Caco-2 (cell line): ENCODE results near the gene DAGLB. TPM values are rescaled to one million over a fixed set of nuclear protein-coding genes. Genes with fewer than 3 reads are reported as not detected.

Experiments used
- BruUV-seq: library from RNA; stranded (reverse); fragments of 400-500 nt; replicated peaks from 2 replicates; lab custom pipeline; 2021; lab: Mats Ljungman, UMichigan
- CTCF ChIA-PET: fragments of 300-600 bp; sonication (Branson Sonifier 250); formaldehyde crosslinking; loops from one replicate; lab custom pipeline; 2022; ENCODE audit warnings: antibody characterized with exemption; lab: Charles Lee
- POLR2A ChIA-PET: fragments of 300-600 bp; sonication (Branson Sonifier 250); formaldehyde crosslinking; loops from one replicate; lab custom pipeline; 2022; ENCODE audit warnings: antibody characterized with exemption; lab: Charles Lee
- DNase-seq, 2 experiments: peaks; one replicate each; pipeline versions ENCODE4 v3.0.0 to v3.0.0-alpha.2; 2020 to 2022
- H3K27me3 ChIP-seq: replicated peaks from 2 replicates; pipeline ENCODE4 v1.6.0; 2011; ENCODE audit warnings: low read length; ENCODE audit not compliant: control insufficient read depth, insufficient read depth
- H3K36me3 ChIP-seq: 2 replicates; pipeline ENCODE4 v1.5.1; 2011; ENCODE audit warnings: low read length; ENCODE audit not compliant: control insufficient read depth, insufficient read depth
- H3K4me1 ChIP-seq: fragments of 250-450 bp; sonication (Bioruptor Pico); 2 replicates; pipeline ENCODE4 v1.5.1; 2020; ENCODE audit warnings: mild to moderate bottlenecking
- H3K4me3 ChIP-seq: 2 replicates; pipeline ENCODE4 v1.5.1; 2011; ENCODE audit warnings: low read depth, mild to moderate bottlenecking, control low read depth, low read length
- H3K9me3 ChIP-seq: fragments of 250-450 bp; sonication (Bioruptor Pico); 2 replicates; pipeline ENCODE4 v1.5.1; 2020; ENCODE audit warnings: mild to moderate bottlenecking, moderate library complexity
- H3K27ac Mint-ChIP-seq: one replicate; pipeline ENCODE4 v1.8.0; 2022; ENCODE audit warnings: mixed read lengths; ENCODE audit not compliant: unreplicated experiment
- H3K27me3 Mint-ChIP-seq: one replicate; pipeline ENCODE4 v1.8.0; 2022; ENCODE audit warnings: mixed read lengths; ENCODE audit not compliant: insufficient read depth, unreplicated experiment
- H3K36me3 Mint-ChIP-seq: one replicate; pipeline ENCODE4 v1.8.0; 2022; ENCODE audit warnings: mild to moderate bottlenecking, mixed read lengths; ENCODE audit not compliant: insufficient read depth, unreplicated experiment
- H3K4me1 Mint-ChIP-seq: one replicate; pipeline ENCODE4 v1.8.0; 2022; ENCODE audit warnings: low read depth, mixed read lengths; ENCODE audit not compliant: unreplicated experiment
- H3K4me3 Mint-ChIP-seq: one replicate; pipeline ENCODE4 v1.8.0; 2022; ENCODE audit warnings: mild to moderate bottlenecking, moderate library complexity, mixed read lengths; ENCODE audit not compliant: unreplicated experiment
- H3K9me3 Mint-ChIP-seq: one replicate; pipeline ENCODE4 v1.8.0; 2022; ENCODE audit warnings: mixed read lengths; ENCODE audit not compliant: unreplicated experiment
- CTCF ChIP-seq, 2 experiments: fragments of 200-600 bp in 1 of 2; IDR thresholded peaks; 1 replicate in 1 of 2; 2 replicates in 1 of 2; pipeline versions ENCODE4 v1.5.1 to v1.8.0; 2011 to 2022; ENCODE audit warnings: antibody characterized with exemption in 1 of 2, control low read depth in 1 of 2, inconsistent platforms in 1 of 2, low read depth in 1 of 2, low read length in 1 of 2, mild to moderate bottlenecking in 1 of 2, moderate library complexity in 1 of 2; ENCODE audit not compliant: insufficient read depth in 1 of 2, severe bottlenecking in 1 of 2, unreplicated experiment in 1 of 2
- intact Hi-C: fragments of 100-400 bp; cut with micrococcal nuclease; formaldehyde crosslinking; loops from one replicate; pipeline ENCODE4 v1.10.0; 2022; ENCODE audit not compliant: unreplicated experiment
- total RNA-seq: library from RNA; stranded (reverse); gene quantifications from 2 replicates; pipeline ENCODE4 v1.2.3, GENCODE V29; 2022

The DAGLB gene
- total RNA-seq, 1 experiment from 2014 or later = 25.8 TPM

- no peak for TF ChIP-seq CTCF (IDR thresholded peaks at IDR 0.05; ENCODE audit: insufficient read depth in 1 of 2, low read depth in 1 of 2, low read length in 1 of 2, severe bottlenecking in 1 of 2, unreplicated experiment in 1 of 2)
- Mint-ChIP-seq H3K27ac (peak overlapping the region; percentile 30), H3K27me3 (no peaks in the 10 kb centered on the region), H3K4me1 (peaks cover 48% of the 10 kb centered on the region), H3K36me3 (peaks cover 89% of the 10 kb centered on the region), H3K9me3 (no peaks in the 10 kb centered on the region), H3K4me3 (no peak overlapping the region)
- no peak for DNase-seq
- ChIA-PET POLR2A (no interaction called here), CTCF (interaction anchor here (0.9 kb wide), 1 partner anchor 10 kb away, joined by 3 read pairs; no protein-coding TSS in a partner anchor)
- intact Hi-C loops = no loop called here
- H3K4me3 ChIP-seq = no peak overlapping the region
- H3K36me3 ChIP-seq = peaks cover 4% of the 10 kb centered on the region
- H3K27me3 ChIP-seq = no peaks in the 10 kb centered on the region
- H3K4me1 ChIP-seq = peaks cover 24% of the 10 kb centered on the region
- H3K9me3 ChIP-seq = no peaks in the 10 kb centered on the region
- BruUV-seq = no TSS peak
These were observed 51.7 kb downstream of the DAGLB start for GRCh38 chr7:6395898-6396595.

- DNase-seq = no peak
- Histone ChIP-seq H3K36me3 (peaks cover 4% of the 10 kb centered on the region), H3K9me3 (no peaks in the 10 kb centered on the region), H3K4me1 (peaks cover 21% of the 10 kb centered on the region), H3K27me3 (no peaks in the 10 kb centered on the region), H3K4me3 (no peak overlapping the region)
- intact Hi-C loops = no loop called here
- BruUV-seq = no TSS peak
- H3K27ac Mint-ChIP-seq = no peak overlapping the region
- H3K27me3 Mint-ChIP-seq = no peaks in the 10 kb centered on the region
- CTCF ChIA-PET = no interaction called here
- peaks cover 45% of the 10 kb centered on the region for H3K4me1 Mint-ChIP-seq
- H3K36me3 Mint-ChIP-seq = peaks cover 83% of the 10 kb centered on the region
- POLR2A ChIA-PET = no interaction called here
- H3K9me3 Mint-ChIP-seq = no peaks in the 10 kb centered on the region
- TF ChIP-seq CTCF (IDR thresholded peaks at IDR 0.05; ENCODE audit: insufficient read depth in 1 of 2, low read depth in 1 of 2, low read length in 1 of 2, severe bottlenecking in 1 of 2, unreplicated experiment in 1 of 2) = no peak
- no peak overlapping the region for H3K4me3 Mint-ChIP-seq
These were observed 53.6 kb downstream of the DAGLB start for GRCh38 chr7:6394114-6394513.

- no peak for TF ChIP-seq CTCF (IDR thresholded peaks at IDR 0.05; ENCODE audit: insufficient read depth in 1 of 2, low read depth in 1 of 2, low read length in 1 of 2, severe bottlenecking in 1 of 2, unreplicated experiment in 1 of 2)
- Histone ChIP-seq H3K4me1 (peaks cover 17% of the 10 kb centered on the region; the same call in 1 of the 2 replicates), H3K27me3 (no peaks in the 10 kb centered on the region), H3K36me3 (peaks cover 4% of the 10 kb centered on the region), H3K4me3 (no peak overlapping the region), H3K9me3 (no peaks in the 10 kb centered on the region)
- no peak for DNase-seq
- intact Hi-C loops = no loop called here
- H3K27ac Mint-ChIP-seq = no peak overlapping the region
- H3K4me1 Mint-ChIP-seq = peaks cover 40% of the 10 kb centered on the region
- H3K9me3 Mint-ChIP-seq = no peaks in the 10 kb centered on the region
- H3K27me3 Mint-ChIP-seq = no peaks in the 10 kb centered on the region
- H3K36me3 Mint-ChIP-seq = peaks cover 82% of the 10 kb centered on the region
- no peak overlapping the region for H3K4me3 Mint-ChIP-seq
- CTCF ChIA-PET = no interaction called here
- BruUV-seq = no TSS peak
- POLR2A ChIA-PET = no interaction called here
These were observed 54.1 kb downstream of the DAGLB start for GRCh38 chr7:6393667-6394056.
